HG03439 (cell line): Measurements from ENCODE around the gene TMEM178B.

Experiments used
- ATAC-seq: cut with Tn5 transposase; IDR thresholded peaks from one replicate; pipeline ENCODE4 v1.9.1; 2021; ENCODE audit warnings: mild to moderate bottlenecking, moderate library complexity; ENCODE audit not compliant: unreplicated experiment

Gene TMEM178B

DNA sequence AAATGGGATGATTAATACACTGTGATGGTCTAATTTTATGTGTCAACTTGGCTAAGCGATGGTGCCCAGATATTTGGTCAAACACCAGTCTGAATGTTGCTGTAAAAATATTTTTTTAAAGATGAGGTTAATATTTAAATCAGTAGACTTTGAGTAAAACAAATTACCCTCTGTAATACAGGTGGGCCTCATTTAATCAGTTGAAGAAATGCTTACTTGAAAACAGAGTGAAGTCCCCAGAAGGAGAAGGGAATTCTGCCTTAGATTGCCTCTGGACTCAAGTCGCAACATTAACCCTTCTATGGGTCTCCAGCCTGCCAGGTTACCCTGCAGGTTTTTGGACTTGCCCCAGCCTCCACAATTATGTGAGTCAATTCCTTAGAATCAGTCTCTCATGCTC, 427.6 kb downstream of the TMEM178B start:
- no peak for ATAC-seq

DNA sequence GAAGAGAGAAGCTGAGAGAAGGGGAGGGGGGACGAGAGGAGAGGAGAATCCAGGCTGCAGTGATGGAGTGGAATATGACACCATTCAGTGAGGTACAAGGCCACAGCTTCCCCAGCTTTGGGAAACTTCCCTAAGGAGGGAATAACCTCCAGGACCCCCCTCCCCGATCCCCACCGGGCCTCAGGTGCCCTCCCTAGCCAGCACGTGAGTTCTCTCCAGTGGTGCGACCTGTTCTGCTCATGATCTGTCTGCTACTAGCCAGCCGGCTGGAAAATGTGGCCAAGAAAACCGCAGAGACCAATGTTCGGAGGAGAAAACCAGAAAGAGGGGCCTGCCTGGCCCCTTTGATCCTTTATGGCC, 437.4 kb downstream of the TMEM178B start:
- ATAC-seq, result no peak

DNA sequence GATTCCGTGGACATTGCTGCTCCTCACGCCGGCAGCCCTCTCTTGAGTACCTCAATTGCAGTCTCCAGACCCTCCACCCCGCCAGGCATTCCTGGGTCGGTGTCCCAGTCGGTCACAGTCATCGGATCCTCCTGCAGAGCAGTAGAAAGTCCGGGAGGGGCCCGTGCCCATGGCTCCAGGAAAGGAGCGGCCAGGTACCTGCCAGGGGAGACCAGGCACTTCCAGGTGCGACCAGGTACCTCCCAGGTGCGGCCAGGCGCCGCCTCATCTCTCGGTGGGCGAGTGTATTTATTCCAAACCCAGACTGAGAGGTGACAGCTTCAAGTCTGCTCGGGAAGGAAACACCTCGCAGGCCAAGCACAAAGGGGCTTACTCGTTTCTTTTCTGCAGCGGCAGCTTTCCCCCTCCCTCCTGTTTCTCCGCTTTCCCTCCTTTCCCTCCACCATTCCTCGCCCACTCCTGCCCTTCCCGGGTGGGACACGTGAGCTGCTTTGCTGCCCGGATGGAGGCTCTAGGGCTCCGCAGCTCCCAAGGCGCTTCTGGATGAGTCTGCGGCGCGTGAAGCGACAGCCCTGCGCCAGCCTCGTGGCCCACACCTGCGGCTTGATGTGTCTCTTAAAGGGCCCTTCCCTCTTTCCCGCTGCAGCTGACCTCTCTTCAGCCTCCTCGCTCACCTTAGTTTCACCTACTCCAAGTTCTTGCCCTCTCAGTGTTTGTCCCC, 438.0 kb downstream of the TMEM178B start:
- ATAC-seq, result no peak

DNA sequence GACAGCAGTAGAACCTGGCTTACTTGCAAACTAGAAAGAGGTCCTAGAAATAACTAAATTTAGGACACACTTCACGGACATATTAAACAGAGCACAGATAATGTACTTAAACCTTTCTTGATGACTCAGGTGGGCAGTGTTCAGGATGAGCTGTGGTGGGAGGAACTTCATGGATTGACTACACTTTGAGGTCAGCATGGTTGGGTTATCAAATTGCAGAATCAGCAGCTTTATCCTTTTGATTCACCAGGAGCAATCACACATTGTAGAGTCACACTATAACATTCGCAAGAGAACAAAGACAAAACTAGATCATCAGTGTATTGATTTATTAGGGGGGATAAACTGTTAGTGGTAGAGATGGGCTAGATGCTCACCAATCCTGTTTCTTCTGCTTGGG, 438.7 kb downstream of the TMEM178B start:
- ATAC-seq, result no peak

DNA sequence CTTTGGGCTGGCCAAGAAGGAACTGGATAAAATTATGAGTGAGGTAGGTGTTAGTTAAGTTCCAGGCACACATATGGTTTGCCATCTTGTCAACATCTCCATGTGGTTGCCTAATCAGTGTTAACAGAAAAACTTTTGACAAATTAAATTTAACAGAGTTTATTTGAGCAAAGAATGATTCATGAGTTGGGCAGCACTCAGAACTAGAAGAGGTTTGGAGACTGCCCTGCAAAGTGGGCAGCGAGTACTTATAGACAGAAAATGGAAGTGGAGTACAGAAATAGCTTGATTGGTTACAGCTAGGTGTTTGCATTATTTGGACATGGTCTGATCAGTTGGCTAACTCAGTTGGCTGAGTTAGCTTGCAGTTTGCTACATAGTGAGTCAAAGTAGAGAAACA, 439.9 kb downstream of the TMEM178B start:
- ATAC-seq, result no peak

DNA sequence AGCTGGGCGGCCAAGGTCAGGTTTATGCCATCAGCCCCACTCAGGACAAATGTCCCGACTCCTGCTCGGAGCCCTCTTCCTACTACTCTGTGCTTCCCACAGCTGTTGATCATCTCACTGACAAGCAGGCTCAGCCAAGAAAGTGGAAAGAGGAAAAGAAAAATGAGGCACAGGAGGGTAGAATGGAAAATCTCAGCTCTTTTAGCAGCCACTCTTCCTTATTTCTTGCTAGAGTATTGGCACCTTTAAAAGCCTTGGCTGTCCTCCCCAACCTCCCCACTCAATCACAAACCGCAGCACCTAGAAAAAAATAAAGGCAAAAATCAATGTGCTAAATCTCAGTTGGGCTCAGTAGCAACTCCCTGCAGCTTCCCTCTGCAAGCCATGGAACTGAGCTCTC, 442.1 kb downstream of the TMEM178B start:
- ATAC-seq, result no peak

DNA sequence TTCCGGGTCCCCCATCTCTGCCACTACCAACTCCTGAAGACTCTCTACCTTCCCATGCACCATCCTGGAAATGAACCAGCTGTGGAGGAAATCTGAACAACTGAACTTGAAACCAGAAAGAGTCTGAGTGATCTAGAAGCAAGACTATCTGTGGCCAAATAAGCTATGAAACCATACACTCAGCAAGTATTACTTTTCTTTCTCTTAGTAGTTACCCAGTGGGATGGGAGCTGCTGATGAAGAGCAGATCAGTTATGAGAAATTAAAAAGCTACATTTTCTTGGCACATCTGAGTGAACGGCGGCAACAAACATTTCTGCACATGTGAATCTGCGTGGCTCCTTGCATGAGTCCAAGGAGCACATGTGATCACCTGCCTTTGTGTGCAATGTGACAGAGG, 445.8 kb downstream of the TMEM178B start:
- ATAC-seq, result no peak

DNA sequence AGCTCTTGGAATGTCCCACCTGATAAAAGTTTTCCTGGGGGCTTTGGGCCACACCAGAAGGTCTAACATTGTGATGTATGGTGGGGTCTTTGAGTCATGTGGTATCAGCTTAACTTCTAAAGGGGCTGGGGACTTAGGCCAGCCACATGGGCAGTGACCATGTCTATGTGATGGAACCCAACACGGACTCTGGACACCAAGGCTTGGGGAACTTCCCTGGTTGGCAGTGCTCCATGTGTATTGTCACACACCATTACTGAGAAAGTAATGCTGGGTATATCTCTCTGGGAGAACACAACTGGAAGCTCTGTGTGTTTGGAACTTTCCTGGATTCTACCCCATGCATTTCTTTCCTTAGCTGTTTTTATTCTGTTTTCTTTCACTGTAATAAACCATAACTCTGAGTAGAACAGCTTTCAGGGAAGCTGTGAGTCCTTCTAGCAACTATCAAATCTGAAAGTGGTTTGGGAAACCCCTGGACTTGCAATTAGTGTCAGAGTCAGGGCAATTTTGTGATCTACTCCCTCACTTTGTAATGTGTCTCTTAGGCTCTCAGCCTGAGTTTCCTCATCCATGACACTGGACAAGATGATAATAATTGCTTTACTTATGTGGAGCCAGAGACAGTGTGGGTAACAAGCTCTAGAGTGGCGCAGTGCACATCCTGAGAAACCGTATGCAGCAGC, 448.9 kb downstream of the TMEM178B start:
- ATAC-seq, result no peak

DNA sequence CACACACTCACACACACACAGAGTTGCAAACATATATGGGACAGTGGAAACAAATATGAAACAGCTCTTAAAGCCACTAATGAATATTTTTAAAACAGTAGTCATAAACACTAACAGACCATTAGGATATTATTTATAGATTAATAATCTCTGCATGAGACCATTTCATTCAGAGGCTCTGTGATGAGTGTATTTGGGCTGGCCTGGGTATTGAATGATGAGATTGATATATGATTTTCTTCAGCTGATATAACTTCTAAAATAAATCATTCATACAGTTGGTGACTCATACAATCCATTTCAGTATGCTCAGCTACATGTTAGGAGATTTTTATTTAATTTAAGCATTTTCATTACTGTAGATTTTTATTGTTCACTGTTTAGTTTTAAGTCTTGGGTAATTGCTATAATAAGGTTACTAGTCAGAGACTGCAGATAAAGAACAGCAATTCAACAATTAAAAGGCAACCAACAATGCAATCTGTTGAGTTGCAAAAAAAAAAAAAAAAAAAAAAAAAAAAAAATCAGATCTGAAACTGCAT, 452.2 kb downstream of the TMEM178B start:
- ATAC-seq, result no peak

DNA sequence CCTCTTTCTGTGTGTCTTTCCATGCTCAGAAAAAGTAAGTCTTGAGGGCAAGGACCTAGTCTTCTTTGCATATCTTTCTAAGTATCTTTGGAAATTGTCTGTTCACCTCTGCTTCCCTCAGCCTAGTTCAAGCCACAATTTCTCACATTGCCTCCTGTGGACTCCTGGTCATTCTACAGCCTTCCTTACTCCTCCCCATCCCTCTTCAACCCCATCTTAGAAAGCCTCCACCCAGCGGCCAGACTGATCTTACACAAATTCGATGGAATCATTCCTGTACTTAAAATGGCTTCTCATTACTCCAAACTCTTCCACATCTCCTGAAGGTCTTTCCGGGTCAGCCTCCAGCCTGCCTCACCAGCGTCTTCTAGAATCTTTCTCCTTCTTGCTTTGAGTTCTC, 453.2 kb downstream of the TMEM178B start:
- no peak for ATAC-seq

DNA sequence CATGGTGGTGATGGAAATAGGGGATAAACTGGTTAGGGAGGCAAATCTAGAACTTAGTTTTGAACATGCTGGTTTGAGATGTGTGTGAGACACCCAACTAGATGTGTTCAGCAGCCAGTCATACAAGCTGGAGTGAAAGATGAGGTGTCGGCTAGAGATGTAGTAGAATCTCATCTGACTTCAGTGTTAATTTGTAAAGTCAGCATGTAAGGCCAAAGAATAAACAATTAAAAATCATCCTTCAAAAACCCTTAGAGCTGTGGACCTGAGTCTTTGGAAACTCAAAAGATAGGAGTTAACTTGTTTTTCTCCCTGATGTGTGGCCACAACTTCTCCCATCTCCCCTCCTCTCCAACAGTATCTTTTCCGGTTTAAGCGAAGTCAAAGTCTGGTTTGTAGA, 454.5 kb downstream of the TMEM178B start:
- ATAC-seq, result no peak
